ENCODE results near the gene CCDC24.

CCDC24 gene

GRCh38 chr1:43999455-43999854, 8.1 kb downstream of the CCDC24 start:
- DNase-seq, result no peak

GRCh38 chr1:44000122-44000665, 8.8 kb downstream of the CCDC24 start:
- DNase-seq, result no peak

- DNase-seq, result no peak
Observed at GRCh38 chr1:44002165-44002564, 10.8 kb downstream of the CCDC24 start.

- DNase-seq, result no peak
Observed at GRCh38 chr1:44002606-44003157, 11.3 kb downstream of the CCDC24 start.

- no peak for DNase-seq
Observed at GRCh38 chr1:44008259-44008658, 16.9 kb downstream of the CCDC24 start.

- DNase-seq, result no peak
Observed at GRCh38 chr1:44010935-44011471, 19.6 kb downstream of the CCDC24 start.

- DNase-seq, result no peak
Observed at GRCh38 chr1:44012404-44012803, 21.0 kb downstream of the CCDC24 start.

GRCh38 chr1:44012941-44013609, 21.7 kb downstream of the CCDC24 start:
- DNase-seq, result no peak

- no peak for DNase-seq
Observed at GRCh38 chr1:44013949-44014348, 22.6 kb downstream of the CCDC24 start.

- no peak for DNase-seq
Observed at GRCh38 chr1:44014365-44015104, 23.1 kb downstream of the CCDC24 start.

GRCh38 chr1:44015206-44015605, 23.8 kb downstream of the CCDC24 start:
- no peak for DNase-seq

- no peak for DNase-seq
Observed at GRCh38 chr1:44016041-44016889, 24.9 kb downstream of the CCDC24 start.

GRCh38 chr1:44016890-44017400, 25.5 kb downstream of the CCDC24 start:
- no peak for DNase-seq

- no peak for DNase-seq
Observed at GRCh38 chr1:44019466-44019948, 28.1 kb downstream of the CCDC24 start.

- DNase-seq, result no peak
Observed at GRCh38 chr1:44020464-44020863, 29.1 kb downstream of the CCDC24 start.

GRCh38 chr1:44021156-44021555, 29.8 kb downstream of the CCDC24 start:
- no peak for DNase-seq

GRCh38 chr1:44021581-44022321, 30.4 kb downstream of the CCDC24 start:
- DNase-seq, result no peak

GRCh38 chr1:44024031-44024902, 32.9 kb downstream of the CCDC24 start:
- DNase-seq, result no peak

GRCh38 chr1:44024903-44025525, 33.6 kb downstream of the CCDC24 start:
- no peak for DNase-seq

- DNase-seq, result no peak
Observed at GRCh38 chr1:44025816-44026215, 34.4 kb downstream of the CCDC24 start.

All from activated T-cell treated with anti-CD3 and anti-CD28 coated beads for 4 hours (primary cell).